Right lobe of liver (tissue), 6 donors: ENCODE results near the gene SLC15A3. TPM values are rescaled to one million over a fixed set of nuclear protein-coding genes. Genes with fewer than 3 reads are reported as not detected.
A peak's percentile ranks its signal among the peaks of the same experiment; 100 is the strongest.

Source experiments
- ATAC-seq, 4 donors: fragments of 200-7000 bp; cut with Tn5 transposase; one replicate each; pipeline ENCODE4 v1.9.1; 2020; ENCODE audit warnings: mild to moderate bottlenecking in 4 of 4, moderate library complexity in 4 of 4
- DNase-seq, 3 donors: peaks; one replicate each; pipeline ENCODE4 v3.0.0-alpha.2; 2020
- H3K27ac ChIP-seq, 3 donors: fragments of 200-600 bp; one replicate each; pipeline ENCODE4 v1.8.0; 2022
- H3K27me3 ChIP-seq, 2 donors: fragments of 200-600 bp; one replicate each; pipeline ENCODE4 v1.8.0; 2022
- H3K36me3 ChIP-seq, 4 donors: fragments of 200-600 bp; sonication (generic) in 1 of 4; one replicate each; pipeline versions ENCODE4 v1.5.1 to v1.8.0; 2017 to 2022; ENCODE audit warnings: control low read depth in 1 of 4
- H3K4me1 ChIP-seq, 4 donors: fragments of 200-600 bp; sonication (generic) in 1 of 4; one replicate each; pipeline versions ENCODE4 v1.5.1 to v1.8.0; 2017 to 2022; ENCODE audit warnings: control low read depth in 1 of 4
- H3K4me3 ChIP-seq, 3 donors: fragments of 200-600 bp; one replicate each; pipeline ENCODE4 v1.8.0; 2022
- H3K9me3 ChIP-seq, 4 donors: fragments of 200-600 bp; sonication (generic) in 1 of 4; one replicate each; pipeline versions ENCODE4 v1.5.1 to v1.8.0; 2017 to 2022; ENCODE audit warnings: control low read depth in 1 of 4
- POLR2A ChIP-seq: fragments of 450-650 bp; IDR thresholded peaks from one replicate; pipeline ENCODE4 v1.6.1; 2017; ENCODE audit warnings: antibody characterized with exemption, mild to moderate bottlenecking
- WGBS: methylation state at CpG from one replicate; pipeline ENCODE4 v1.1.6; 2018; ENCODE audit warnings: low coverage, low lambda C conversion rate; ENCODE audit not compliant: insufficient coverage; ENCODE audit errors: missing lambda C conversion rate; 5-methylcytosine and 5-hydroxymethylcytosine counted together
- intact Hi-C, 2 donors: fragments of 100-400 bp; cut with DNase I; formaldehyde crosslinking; loops; one replicate each; pipeline versions ENCODE4 v1.11.2 to v1.14.1; 2022
- total RNA-seq, 6 experiments: library from RNA; depleted of rRNA in 2 of 6; stranded (reverse); fragments of >200 nt in 2 of 6; fragmentation: NEBNext Ultra II Directional in 3 of 6; extraction: Animal tissue kit (Norgen Biotek cat#: 25700) in 3 of 6; gene quantifications; one replicate each; pipeline versions ENCODE4 v1.1.0 to v1.2.4, GENCODE V29; 2016 to 2023
- TF ChIP-seq, protein P1 (sequence below), 4 donors: fragments of 200-600 bp in 3 of 4; fragments of 450-650 bp in 1 of 4; IDR thresholded peaks; one replicate each; pipeline versions ENCODE4 v1.5.1 to v1.8.0; 2016 to 2022; ENCODE audit warnings: antibody characterized with exemption in 4 of 4, mild to moderate bottlenecking in 2 of 4
- donor health status: DM: no; HTN: yes; CAD: no.
- donor health status: DM: no; HTN: no; CAD: no.
- donor health status: DM: no; HTN: no; CAD: no.
- donor health status: DM: no; HTN: yes; CAD: no.
- donor health status: DM: no; HTN: yes; CAD: no.

The SLC15A3 gene
- total RNA-seq, 6 experiments from 2014 or later, result 7.2 to 22.2 (median 9.2) TPM

DNA sequence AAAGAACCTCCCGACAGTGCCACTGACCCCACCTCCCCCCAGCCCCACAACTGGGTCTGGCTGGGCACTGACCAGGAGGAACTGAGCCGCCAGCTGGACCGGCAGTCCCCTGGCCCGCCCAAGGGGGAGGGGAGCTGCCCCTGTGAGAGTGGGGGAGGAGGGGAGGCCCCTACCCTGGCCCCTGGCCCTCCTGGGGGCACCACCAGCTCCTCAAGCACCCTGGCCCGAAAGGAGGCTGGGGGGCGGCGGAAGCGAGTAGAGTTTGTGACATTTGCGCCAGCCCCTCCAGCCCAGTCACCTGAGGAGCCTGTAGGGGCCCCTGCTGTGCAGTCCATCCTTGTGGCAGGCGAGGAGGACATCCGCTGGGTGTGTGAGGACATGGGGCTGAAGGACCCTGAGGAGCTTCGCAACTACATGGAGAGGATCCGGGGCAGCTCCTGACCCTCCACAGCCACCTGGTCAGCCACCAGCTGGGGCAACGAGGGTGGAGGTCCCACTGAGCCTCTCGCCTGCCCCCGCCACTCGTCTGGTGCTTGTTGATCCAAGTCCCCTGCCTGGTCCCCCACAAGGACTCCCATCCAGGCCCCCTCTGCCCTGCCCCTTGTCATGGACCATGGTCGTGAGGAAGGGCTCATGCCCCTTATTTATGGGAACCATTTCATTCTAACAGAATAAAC is 15.4 kb downstream of the SLC15A3 start:
- ATAC-seq (peak in 2 of 4 donors; percentile 5 to 7), DNase-seq (no peak)
- TF ChIP-seq, protein P1, sequence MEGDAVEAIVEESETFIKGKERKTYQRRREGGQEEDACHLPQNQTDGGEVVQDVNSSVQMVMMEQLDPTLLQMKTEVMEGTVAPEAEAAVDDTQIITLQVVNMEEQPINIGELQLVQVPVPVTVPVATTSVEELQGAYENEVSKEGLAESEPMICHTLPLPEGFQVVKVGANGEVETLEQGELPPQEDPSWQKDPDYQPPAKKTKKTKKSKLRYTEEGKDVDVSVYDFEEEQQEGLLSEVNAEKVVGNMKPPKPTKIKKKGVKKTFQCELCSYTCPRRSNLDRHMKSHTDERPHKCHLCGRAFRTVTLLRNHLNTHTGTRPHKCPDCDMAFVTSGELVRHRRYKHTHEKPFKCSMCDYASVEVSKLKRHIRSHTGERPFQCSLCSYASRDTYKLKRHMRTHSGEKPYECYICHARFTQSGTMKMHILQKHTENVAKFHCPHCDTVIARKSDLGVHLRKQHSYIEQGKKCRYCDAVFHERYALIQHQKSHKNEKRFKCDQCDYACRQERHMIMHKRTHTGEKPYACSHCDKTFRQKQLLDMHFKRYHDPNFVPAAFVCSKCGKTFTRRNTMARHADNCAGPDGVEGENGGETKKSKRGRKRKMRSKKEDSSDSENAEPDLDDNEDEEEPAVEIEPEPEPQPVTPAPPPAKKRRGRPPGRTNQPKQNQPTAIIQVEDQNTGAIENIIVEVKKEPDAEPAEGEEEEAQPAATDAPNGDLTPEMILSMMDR (IDR thresholded peaks at IDR 0.05), result no peak
- TF ChIP-seq POLR2A, result no peak
- no peaks in the 10 kb centered on the region for H3K9me3 ChIP-seq
- WGBS, result 86% methylated on average over 1 of the region's 18 CpGs
- no peaks in the 10 kb centered on the region for H3K27me3 ChIP-seq
- peak overlapping the region in 2 of 3 donors; percentile 30 to 37 for H3K27ac ChIP-seq
- no peaks in the 10 kb centered on the region for H3K4me1 ChIP-seq
- H3K4me3 ChIP-seq, result no peak overlapping the region
- intact Hi-C loops, result no loop called here
- peaks cover 0 to 6% (median 0%) of the 10 kb centered on the region in 4 donors for H3K36me3 ChIP-seq

DNA sequence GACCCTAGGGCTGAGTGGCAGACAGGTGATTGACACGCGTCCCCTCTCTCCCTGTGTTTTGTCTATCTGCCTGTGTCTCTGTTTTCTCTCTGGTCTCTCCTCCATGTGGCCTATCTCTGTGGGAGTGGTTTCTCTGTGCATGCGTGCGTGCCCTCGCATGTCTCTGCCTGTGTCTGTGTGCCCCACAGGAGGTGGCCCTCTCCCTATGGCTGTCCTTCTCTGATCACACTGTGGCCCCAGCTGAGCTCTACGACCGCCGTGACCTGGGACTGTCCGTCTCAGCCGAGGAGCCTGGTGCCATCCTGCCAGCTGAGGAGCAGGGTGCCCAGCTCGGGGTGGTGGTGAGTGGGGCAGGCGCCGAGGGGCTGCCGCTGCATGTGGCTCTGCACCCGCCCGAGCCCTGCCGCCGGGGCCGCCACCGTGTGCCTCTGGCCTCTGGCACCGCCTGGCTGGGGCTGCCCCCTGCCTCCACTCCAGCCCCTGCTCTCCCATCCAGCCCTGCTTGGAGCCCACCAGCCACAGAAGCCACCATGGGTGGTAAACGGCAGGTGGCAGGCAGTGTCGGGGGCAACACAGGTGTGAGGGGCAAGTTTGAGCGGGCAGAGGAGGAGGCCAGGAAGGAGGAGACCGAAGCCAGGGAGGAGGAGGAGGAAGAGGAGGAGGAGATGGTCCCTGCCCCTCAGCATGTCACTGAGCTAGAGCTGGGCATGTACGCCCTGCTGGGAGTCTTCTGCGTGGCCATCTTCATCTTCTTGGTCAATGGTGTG is 16.1 kb downstream of the SLC15A3 start:
- Histone ChIP-seq H3K27me3 (no peaks in the 10 kb centered on the region), H3K36me3 (no peaks in the 10 kb centered on the region), H3K27ac (no peak overlapping the region), H3K9me3 (no peaks in the 10 kb centered on the region), H3K4me1 (no peaks in the 10 kb centered on the region), H3K4me3 (no peak overlapping the region)
- WGBS, result 77% methylated on average over 9 of the region's 27 CpGs
- DNase-seq (no peak), ATAC-seq (peak in 3 of 4 donors; percentile 2 to 6 (median 6))
- TF ChIP-seq, protein P1 (IDR thresholded peaks at IDR 0.05), result no peak
- no peak for TF ChIP-seq POLR2A
- intact Hi-C loops, result no loop called here

DNA sequence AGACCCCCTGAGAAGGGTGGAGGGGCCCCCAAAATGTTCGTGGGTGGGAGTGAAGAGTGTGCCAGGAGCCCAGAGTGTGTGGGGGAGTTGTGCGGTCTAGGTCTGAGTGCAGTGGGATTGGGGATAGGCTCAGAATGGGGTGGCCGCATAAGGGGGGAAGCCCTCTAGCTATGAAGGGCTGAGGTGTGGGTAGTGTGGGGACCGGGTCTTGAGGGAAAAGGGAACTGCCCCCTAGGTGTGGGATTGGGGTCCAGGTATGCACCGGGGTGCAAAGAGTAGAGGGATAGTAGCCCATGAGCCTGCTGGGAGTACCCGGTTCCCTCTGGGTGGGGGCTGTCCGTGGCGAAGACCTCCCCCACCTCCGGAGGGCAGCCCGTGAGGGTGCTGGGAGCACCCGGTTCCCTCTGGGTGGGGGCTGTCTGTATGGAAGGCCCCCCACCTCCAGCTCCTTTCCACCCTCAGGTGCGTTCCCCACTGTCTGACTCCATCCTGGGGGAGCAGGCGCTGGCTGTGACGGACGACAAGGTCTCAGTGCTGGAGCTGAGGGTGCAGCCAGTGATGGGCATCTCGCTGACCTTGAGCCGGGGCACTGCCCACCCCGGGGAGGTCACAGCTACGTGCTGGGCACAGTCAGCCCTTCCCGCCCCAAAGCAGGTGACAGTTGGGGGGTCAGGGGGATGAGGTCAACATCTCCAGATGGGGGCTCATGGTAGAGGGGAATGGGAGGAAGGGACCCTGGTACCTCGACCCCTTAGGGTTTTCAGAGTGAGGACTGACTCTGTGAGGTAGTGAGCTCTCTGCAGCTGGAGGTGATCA is 17.0 kb downstream of the SLC15A3 start:
- no peaks in the 10 kb centered on the region for H3K9me3 ChIP-seq
- TF ChIP-seq, protein P1 (IDR thresholded peaks at IDR 0.05), result no peak
- TF ChIP-seq POLR2A, result no peak
- no peak for ATAC-seq
- H3K4me1 ChIP-seq, result no peaks in the 10 kb centered on the region
- intact Hi-C loops, result no loop called here
- DNase-seq, result no peak
- no peaks in the 10 kb centered on the region for H3K27me3 ChIP-seq
- H3K27ac ChIP-seq, result no peak overlapping the region
- WGBS, result 70% methylated on average over 5 of the region's 21 CpGs
- no peaks in the 10 kb centered on the region for H3K36me3 ChIP-seq
- no peak overlapping the region for H3K4me3 ChIP-seq

DNA sequence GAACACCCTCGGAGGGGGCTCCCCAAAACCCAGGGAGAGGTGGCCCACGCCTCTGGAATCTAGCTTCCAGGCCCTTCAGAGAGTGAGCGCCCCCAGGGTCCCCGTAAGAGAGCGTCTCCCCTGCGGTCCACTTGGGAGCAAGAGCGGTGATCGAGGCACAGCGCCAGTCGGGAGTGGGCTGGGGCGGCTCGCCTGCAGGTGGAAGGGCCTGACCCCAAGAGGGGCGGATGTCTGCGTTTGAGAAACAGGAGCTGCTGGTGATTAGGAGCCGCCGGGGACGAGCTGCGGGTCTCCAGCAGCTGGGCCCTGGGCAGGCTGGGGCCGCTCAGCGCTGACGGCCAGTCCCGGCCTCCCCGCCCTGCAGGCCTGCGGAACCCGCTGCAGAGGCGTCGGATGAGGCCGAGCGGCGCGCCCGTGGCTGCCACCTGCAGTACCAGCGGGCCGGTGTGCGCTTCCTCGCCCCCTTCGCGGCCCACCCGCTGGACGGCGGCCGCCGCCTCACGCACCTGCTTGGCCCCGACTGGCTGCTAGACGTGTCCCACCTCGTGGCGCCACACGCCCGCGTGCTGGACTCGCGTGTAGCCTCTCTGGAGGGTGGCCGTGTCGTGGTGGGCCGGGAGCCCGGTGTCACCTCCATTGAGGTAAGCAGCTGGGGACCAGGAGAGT is 17.7 kb downstream of the SLC15A3 start:
- Histone ChIP-seq H3K4me1 (no peaks in the 10 kb centered on the region), H3K36me3 (no peaks in the 10 kb centered on the region), H3K9me3 (no peaks in the 10 kb centered on the region), H3K27me3 (no peaks in the 10 kb centered on the region), H3K27ac (no peak overlapping the region), H3K4me3 (no peak overlapping the region)
- DNase-seq (no peak), ATAC-seq (no peak)
- intact Hi-C loops, result no loop called here
- TF ChIP-seq POLR2A, result no peak
- TF ChIP-seq, protein P1 (IDR thresholded peaks at IDR 0.05), result no peak
- 78% methylated on average over 9 of the region's 57 CpGs for WGBS
